ENCODE results near the gene PRIMA1.

Gene PRIMA1

GRCh38 chr14:93751946-93752655 is 36.2 kb downstream of the PRIMA1 start:
- no peak for DNase-seq

DNA sequence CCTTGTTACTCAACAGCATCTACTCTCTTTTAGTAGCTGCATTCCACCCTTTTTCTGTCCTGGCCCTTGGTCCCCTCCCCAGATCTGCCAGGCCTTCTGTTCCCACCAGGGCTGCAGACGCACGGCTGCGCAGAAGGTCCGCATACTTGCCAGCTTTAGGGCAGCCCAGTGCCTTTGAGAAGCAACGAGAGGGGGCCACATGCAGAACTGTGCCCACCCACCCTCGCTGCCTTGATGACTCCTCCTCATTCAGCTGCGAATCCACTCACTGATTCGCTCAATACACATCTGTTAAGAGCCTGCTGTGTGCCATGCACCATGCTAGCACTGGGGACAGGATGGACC is 39.2 kb downstream of the PRIMA1 start:
- DNase-seq = no peak

- no peak for DNase-seq
These were observed 39.8 kb downstream of the PRIMA1 start for GRCh38 chr14:93748208-93749075.

DNA sequence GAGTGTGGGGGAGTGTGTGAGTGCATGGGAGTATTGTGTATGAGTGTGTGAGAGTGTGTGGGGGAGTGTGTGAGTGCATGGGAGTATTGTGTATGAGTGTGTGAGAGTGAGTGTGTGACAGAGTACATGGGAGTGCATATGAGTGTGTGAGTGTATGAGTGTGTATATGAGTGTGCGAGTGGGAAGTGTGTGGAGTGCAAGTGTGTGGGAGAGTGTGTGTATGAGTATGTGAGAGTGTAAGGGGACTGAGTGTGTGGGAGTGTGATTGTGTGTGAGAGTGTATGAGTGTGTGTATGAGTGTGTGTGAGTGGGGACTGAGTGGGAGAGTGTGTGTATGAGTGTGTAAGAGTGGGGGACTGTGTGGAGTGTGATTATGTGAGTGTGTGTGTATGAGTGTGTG is 40.7 kb downstream of the PRIMA1 start:
- no peak for DNase-seq

DNA sequence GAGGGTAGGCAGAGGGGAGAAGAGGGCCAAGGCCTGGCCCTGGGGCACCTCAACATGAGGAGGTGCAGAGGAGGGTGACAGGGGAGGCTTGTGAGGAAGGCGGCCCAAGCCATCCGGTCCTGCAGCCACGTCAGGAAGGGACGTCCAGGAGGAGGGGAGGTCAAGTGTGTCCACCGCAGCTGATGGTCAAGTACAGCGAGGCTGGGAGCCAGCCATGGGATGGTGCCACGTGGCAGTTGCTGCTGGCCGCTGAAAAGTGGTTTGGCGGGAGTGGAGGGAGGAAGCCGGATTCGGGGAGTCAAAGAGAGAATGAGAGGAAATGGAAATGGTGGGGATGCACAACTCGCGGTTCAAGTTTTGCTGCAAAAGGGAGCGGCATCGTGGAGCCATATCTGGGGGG is 41.2 kb downstream of the PRIMA1 start:
- no peak for DNase-seq

DNA sequence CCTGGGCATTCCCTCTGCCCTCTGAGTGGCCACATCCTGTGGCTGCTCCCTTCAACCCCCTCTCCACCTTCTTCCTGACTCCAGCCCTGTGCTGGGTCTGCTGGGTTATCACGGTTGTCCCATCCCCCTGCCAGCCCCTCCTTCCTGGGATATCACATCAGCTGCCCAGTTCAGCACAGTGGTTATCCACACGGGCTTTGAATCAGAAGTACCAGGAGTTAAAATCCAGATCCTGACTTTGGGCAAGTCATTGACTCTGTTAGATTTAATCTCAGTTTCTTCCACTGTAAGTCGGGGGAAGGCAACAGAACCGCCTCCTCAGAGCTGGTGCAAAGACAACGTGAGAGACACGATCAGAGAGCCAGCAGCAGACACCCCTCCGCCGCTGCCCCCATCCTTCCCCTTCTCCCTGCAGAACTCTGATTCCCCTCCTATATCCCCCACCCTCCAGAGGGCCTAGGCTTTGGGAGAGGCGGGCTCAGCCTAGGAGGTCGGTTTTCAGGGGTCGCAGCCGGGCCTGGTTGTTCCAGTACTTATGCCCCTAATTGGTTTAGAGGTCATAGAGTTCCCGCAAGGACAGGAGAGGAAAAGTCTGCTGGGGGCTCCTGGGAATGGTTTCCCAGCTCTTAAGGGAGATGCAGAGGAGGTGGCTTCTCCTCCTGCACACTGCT is 42.5 kb downstream of the PRIMA1 start:
- no peak for DNase-seq

GRCh38 chr14:93744876-93745275 is 43.4 kb downstream of the PRIMA1 start:
- DNase-seq = no peak

GRCh38 chr14:93744176-93744575 is 44.1 kb downstream of the PRIMA1 start:
- no peak for DNase-seq

- DNase-seq = no peak
These were observed 44.8 kb downstream of the PRIMA1 start for GRCh38 chr14:93743270-93744060.

- no peak for DNase-seq
These were observed 45.5 kb downstream of the PRIMA1 start for GRCh38 chr14:93742761-93743160.

DNA sequence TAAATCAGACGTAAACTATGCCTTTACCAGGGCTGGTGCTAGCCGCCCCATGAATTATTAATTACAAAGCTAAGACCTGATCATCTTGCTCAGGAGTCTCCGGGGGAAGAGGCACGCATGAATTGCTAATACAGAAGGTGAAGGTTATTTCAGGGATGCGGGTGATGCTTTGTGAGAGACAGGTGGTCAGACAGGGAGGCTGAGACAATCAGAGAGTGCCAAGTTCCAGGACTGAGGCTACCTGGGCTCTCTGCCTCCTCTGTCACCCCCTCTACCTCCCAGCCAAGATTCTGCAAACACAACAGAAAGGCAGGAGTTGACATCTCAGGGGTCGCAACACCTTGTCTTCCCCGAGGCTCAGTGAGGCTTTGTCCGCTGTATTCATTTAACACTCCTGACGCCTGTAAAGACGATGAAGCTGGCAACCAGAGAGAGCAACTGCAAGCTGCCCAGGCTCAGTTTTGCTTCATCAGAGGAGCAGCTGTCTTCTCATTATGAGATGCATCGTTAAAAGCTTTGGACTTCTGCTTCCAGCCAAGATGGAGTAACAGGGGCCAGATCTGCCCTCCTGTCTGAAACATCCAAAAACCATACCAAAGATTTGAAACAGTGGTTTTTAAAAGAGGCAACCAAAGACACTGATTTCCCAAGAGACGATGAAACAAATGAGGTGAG is 46.6 kb downstream of the PRIMA1 start:
- DNase-seq = no peak

DNA sequence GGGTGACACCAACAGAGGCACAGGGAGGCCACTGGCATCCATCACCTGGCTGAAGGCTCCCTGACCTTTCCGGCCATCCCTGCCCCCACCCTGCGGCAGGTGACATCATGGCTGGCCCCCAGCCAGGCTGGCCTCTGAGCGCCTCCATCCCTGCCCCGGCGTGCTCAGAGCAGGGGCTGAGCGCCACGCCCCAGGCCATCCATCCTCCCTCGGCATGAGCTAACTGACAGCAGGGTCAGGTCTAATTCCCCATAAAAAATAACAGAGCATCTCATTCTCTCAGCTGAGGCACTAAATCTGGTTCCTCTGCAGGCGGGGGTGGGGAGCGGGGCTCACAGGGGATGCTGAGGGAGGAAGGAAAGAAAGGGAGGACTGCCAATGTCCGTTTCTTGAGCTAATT is 50.7 kb downstream of the PRIMA1 start:
- no peak for DNase-seq

DNA sequence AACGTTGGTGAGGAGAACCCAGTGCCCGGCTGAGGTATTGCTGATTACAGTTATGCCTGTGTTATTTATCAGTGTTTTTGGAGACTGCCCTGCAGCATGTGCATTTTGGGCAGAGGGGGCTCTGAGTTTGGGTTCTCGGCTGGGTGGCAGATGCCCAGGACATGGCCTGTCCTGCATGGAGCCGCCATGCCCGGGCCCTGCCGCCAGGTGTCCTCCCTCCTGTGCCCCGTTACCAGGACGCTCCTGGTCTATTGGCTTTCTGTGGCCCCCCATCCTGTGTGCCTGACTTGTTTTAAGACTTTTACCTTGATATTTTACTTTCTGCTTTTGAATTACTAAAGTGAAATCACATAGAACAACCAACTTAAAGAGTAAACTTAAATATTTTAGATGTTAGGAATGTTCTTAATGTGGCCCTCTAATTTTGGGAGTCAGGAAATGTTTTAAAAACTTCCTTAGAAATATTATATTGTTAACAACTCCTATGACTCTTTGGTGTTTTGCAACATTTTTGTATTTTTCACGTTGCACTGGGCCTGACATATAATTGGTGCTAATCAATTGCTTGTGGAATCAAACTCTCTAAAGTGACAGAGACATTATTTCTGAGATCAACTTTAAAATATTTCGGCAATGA is 51.8 kb downstream of the PRIMA1 start:
- no peak for DNase-seq

- DNase-seq = no peak
These were observed 53.1 kb downstream of the PRIMA1 start for GRCh38 chr14:93735206-93735605.

- DNase-seq = no peak
These were observed 54.0 kb downstream of the PRIMA1 start for GRCh38 chr14:93734086-93734822.

- DNase-seq = no peak
These were observed 54.7 kb downstream of the PRIMA1 start for GRCh38 chr14:93733631-93734030.

- DNase-seq = no peak
These were observed 55.1 kb downstream of the PRIMA1 start for GRCh38 chr14:93733231-93733630.

- DNase-seq = no peak
These were observed 55.8 kb downstream of the PRIMA1 start for GRCh38 chr14:93732524-93732923.

GRCh38 chr14:93731753-93732152 is 56.5 kb downstream of the PRIMA1 start:
- no peak for DNase-seq

DNA sequence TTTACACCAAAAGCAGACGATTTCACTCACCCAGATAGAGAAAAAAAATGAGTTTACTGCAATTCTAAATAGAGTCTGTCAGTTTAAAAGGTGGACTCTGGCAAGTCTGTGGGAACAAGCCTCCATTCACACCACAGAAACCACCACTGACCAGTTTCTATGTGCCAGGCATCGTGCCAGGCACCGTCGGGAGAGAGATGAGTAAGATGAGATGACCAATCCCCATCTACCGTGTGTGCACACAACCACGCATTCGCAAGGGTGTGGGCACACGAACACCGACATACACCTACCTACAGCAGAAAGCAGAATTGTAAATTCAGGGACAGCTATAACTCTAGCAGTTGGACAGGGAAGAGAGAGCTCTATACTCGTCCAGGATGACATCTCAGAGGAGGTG is 58.3 kb downstream of the PRIMA1 start:
- no peak for DNase-seq

GRCh38 chr14:93728651-93729016 is 59.7 kb downstream of the PRIMA1 start:
- DNase-seq = no peak

Data from DMS 273 treated with DMSO at 0.1 percent for 48 hours (cell line).